Placental epithelial cell (primary cell): ENCODE measurements around the gene FBXL14. TPM values are rescaled to one million over a fixed set of nuclear protein-coding genes. Genes with fewer than 3 reads are reported as not detected.

Source experiments
- total RNA-seq: library from RNA; depleted of rRNA; stranded (reverse); fragments of >200 nt; gene quantifications from 2 replicates; pipeline ENCODE4 v1.2.3, GENCODE V29; 2012

The FBXL14 gene, protein sequence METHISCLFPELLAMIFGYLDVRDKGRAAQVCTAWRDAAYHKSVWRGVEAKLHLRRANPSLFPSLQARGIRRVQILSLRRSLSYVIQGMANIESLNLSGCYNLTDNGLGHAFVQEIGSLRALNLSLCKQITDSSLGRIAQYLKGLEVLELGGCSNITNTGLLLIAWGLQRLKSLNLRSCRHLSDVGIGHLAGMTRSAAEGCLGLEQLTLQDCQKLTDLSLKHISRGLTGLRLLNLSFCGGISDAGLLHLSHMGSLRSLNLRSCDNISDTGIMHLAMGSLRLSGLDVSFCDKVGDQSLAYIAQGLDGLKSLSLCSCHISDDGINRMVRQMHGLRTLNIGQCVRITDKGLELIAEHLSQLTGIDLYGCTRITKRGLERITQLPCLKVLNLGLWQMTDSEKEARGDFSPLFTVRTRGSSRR
- 3.5 and 6.6 TPM in 2 replicates for total RNA-seq

GRCh38 chr12:1594261-1595025 lies at the start of gene FBXL14:
Gene FBXL14, minus strand, starts transcription at chr12:1594581. Its CDS starts 515 bp downstream, at chr12:1594066.

GRCh38 chr12:1628666-1629337 lies 34.4 kb upstream of the FBXL14 start, which contains the start of gene WNT5B:
Gene WNT5B, plus strand, starts transcription at chr12:1629231. Its CDS starts 2,124 bp downstream, at chr12:1631355.

Other genes starting within 250 kb of the FBXL14 start
- gene WNT5B, start 34.6 kb upstream of the FBXL14 start, total RNA-seq: 7.9 and 12.6 TPM in 2 replicates
- 21.2 and 29.9 TPM in 2 replicates for gene ADIPOR2, start 96.5 kb upstream of the FBXL14 start, total RNA-seq
- 0.11 TPM in 1 of 2 replicates, not detected in the other for gene LRTM2, start 226.0 kb upstream of the FBXL14 start, total RNA-seq